ENCODE data around the gene DCAF10.
"Not testable (repeated sequence)": the region's sequence is repeated elsewhere in the genome, so short reads cannot be mapped to it uniquely, and the experiment has no call there.

DNA sequence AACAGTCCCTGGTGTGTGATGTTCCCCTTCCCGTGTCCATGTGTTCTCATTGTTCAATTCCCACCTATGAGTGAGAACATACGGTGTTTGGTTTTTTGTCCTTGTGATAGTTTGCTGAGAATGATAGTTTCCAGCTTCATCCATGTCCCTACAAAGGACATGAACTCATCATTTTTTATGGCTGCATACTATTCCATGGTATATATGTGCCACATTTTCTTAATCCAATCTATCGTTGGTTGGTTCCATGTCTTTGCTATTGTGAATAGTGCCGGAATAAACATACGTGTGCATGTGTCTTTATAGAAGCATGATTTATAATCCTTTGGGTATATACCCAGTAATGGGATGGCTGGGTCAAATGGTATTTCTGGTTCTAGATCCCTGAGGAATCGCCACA, 35.3 kb upstream of the DCAF10 start:
- TF ChIP-seq, protein P1, sequence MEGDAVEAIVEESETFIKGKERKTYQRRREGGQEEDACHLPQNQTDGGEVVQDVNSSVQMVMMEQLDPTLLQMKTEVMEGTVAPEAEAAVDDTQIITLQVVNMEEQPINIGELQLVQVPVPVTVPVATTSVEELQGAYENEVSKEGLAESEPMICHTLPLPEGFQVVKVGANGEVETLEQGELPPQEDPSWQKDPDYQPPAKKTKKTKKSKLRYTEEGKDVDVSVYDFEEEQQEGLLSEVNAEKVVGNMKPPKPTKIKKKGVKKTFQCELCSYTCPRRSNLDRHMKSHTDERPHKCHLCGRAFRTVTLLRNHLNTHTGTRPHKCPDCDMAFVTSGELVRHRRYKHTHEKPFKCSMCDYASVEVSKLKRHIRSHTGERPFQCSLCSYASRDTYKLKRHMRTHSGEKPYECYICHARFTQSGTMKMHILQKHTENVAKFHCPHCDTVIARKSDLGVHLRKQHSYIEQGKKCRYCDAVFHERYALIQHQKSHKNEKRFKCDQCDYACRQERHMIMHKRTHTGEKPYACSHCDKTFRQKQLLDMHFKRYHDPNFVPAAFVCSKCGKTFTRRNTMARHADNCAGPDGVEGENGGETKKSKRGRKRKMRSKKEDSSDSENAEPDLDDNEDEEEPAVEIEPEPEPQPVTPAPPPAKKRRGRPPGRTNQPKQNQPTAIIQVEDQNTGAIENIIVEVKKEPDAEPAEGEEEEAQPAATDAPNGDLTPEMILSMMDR (conservative IDR thresholded peaks at IDR 0.05; ENCODE audit: low read length) = not testable (repeated sequence)
- TF ChIP-seq EZH2phosphoT487 (IDR thresholded peaks at IDR 0.05; ENCODE audit: borderline replicate concordance, low read depth, low read length) = not testable (repeated sequence)

Data from OCI-LY7 (cell line).